ENCODE results near the gene TERT.
"Not testable (repeated sequence)": the region's sequence is repeated elsewhere in the genome, so short reads cannot be mapped to it uniquely, and the experiment has no call there.

TERT gene

GRCh38 chr5:1277781-1278180, 17.1 kb downstream of the TERT start:
- DNase-seq = no peak

DNA sequence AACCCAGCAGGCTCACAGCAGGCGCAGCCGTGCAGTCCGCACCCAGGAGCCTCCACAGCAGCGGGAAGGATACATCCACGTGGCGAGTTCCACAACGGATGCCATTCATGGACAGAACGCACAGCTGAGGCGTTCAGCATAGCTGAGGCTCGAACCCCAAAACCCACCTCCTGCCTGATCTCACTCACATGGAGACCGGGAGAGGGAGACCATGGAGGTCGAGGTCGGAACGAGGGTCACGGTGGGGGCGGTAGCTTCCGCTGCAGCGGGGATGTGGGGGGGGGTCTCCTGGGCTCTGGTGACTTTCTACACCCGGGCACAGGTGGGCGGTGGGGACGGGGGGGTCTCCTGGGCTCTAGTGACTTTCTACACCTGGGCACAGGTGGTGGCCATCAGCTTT, 17.5 kb downstream of the TERT start:
- no peak for DNase-seq

DNA sequence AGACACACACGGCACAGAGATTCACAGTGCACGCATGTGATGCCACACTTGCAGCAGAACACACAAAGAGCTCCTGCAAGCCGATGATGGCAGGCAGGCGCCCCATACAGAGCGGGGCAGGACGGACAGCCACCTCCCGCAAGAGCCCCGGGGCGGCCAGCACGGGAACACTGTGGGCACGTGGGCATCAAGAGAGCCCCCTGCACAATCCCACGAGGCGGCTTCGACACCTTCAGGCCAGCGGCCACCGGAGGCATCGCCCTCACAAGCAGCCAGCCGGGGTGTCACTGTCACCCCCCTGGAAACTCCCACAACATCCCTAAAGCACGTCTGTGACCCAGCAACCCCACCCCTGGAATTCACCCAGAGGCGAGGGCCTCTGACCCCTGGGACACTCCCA, 17.9 kb downstream of the TERT start:
- no peak for DNase-seq

DNA sequence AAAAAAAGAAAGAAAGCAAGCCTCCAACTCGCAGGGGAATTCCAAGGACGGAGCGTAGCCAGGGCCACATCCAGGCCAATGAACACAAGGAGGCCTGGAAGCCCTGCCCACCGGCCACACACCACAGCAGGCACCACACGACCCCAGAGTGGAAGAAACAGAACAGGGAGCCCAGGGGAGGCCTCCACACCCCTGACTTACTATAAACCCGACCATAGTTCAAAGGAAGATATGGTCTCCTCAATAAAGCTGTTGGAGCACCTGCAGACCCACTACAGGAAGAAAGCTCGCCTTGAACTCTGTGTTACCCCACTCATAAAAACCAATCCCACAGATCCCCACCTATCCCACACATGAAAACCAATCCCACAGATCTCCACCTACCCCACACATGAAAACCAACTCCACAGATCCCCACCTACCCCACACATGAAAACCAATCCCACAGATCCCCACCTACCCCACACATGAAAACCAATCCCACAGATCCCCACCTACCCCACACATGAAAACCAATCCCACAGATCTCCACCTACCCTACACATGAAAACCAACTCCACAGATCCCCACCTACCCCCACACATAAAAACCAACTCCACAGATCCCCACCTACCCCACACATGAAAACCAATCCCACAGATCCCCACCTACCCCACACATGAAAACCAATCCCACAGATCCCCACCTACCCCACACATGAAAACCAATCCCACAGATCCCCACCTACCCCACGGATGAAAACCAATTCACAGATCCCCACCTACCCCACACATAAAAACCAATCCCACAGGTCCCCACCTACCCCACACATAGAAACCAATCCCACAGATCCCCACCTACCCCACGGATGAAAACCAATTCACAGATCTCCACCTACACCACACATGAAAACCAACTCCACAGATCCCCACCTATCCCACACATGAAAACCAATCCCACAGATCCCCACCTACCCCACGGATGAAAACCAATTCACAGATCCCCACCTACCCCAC, 19.2 kb downstream of the TERT start:
- not testable (repeated sequence) for DNase-seq

DNA sequence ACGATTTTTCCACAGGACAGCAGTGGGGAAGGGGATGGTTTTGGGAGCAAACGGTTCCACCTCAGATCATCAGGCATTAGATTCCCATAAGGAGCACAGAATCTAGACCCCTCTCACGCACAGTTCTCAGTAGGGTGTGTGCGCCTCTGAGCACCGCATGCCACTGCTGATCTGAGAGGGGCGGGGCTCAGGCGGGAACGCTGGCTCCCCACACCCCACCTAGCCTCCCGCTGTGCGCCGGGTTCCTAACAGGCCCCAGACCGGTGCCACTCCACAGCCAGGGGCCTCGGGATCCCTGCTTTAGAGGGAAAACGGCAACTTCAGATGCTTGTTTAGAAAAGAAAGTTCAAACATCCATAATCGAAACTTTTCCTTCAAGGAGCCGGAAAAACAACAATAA, 20.4 kb downstream of the TERT start:
- DNase-seq = no peak

- DNase-seq = no peak
Measured at GRCh38 chr5:1273745-1274144, 21.1 kb downstream of the TERT start.

DNA sequence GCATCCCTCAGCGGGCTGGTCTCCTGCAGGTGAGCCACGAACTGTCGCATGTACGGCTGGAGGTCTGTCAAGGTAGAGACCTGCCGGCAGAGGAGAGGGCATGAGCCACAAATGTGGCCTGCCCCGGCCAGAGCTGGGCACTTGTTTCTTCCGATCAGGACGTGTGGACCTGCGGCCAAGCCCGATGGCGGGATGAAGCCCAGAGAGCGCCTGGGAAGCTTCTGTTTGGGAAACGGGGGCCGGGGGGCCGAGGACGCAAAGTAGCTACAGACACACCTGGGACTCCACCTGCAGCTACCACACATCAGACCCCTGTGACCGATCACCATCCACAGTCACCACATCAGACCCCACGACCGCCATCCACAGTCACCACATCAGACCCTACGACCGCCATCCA, 22.7 kb downstream of the TERT start:
- DNase-seq = no peak

DNA sequence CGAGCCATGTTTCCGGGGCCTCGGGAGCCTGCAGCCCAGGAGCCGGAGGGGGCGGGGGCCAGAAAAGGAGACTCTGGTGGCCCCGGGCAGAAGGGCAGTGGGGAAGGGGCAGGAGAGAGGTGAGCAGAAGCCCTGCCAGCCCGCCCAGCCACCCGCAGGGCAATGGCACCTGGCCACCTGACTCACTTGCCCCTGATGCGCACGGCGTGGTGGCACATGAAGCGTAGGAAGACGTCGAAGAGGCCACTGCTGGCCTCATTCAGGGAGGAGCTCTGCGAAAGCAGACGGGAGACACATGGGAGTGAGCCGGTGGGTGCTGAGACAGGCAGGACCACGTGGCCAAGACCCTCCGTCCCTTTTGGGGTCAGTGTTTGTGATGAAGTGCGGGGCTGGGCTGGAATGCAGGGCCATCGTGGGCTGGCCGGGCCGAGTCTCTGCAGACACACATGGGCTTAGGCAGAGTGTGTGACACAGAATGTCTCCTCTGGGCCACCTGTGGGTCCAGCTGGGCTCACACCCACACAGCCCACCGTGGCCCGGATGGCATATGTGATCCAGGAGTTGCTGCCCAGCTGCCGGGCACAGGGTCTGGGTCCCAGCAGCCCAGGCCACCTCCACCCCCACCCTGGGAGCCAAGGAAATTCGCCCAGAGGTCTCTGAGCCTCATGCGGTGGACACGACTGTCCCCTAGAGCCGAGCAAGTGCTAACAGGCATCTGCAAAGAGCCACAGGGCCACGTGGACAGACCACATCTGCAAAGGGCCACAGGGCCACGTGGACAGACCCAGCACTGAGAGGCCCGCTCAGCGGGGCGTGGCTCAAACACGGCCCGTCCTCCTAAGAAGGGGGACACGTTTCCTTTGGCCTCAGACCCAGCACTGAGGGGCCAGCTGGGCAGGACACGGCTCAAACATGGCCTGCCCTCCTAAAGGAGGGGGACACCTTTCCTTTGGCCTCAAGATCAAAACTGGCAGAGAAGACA, 23.6 kb downstream of the TERT start:
- DNase-seq = no peak

DNA sequence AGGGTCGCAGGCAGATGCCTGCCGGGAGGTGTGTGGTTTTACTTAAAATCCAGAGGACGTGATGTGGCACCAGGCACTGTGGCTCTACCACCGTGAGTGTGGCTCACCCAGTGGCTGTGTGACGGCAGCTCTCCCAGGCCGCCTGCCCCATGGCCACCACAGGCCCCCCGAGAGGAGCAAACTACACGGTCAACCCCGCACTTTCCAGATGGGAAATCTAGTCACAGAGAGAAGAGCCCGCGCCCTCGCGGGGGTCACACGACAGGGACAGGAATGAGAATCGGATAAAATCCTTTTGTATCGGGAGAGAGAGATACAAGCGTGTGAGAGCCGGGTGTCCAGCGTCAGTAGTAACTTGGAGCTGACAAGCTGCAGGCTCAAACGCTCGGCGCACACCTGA, 24.4 kb downstream of the TERT start:
- no peak for DNase-seq

DNA sequence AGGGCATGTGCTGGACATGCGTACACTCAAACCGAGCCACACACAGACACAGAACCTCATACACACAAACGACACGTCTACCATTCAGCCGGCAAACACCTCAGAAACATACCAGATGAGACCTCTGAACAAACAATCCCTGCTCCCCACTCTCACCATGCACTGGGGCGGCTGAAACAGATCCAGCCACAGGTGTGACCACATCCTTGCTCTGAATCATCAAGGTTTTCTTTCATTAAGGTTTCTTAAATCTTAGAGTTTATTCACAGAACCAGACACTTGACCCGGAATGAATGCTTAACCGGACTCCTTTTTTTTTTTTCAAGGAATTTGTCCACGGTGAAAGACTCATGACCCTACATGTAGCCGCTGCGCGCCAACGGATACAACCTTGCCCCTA, 26.2 kb downstream of the TERT start:
- DNase-seq = no peak

- no peak for DNase-seq
Measured at GRCh38 chr5:1268056-1268455, 26.8 kb downstream of the TERT start.

DNA sequence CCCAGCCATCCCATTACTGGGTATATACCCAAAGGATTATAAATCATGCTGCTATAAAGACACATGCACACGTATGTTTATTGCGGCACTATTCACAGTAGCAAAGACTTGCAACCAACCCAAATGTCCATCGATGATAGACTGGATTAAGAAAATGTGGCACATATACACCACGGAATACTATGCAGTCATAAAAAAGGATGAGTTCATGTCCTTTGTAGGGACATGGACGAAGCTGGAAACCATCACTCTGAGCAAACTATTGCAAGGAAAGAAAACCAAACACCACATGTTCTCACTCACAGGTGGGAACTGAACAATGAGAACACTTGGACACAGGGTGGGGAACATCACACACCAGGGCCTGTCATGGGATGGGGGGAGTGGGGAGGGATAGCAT, 27.4 kb downstream of the TERT start:
- not testable (repeated sequence) for DNase-seq

DNA sequence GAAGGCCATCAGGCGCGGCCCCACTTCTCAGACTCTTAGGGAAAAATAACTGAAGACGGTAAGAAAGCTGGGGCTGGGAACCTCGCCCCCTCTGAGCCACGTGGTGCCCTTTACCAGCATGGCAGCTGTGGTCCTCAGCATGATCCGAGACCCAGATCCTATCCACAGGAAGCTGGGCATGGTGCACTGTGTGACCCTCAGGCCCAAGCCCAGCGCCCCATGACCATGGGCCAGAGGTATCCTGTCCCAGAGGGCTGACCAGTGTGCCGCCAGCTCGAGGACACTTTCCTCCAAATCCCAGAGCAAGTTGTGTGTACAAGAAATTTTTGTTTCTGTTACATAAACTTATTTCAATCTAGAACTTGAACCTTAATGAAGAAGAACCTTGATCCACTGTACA, 28.1 kb downstream of the TERT start:
- no peak for DNase-seq

- DNase-seq = no peak
Measured at GRCh38 chr5:1265461-1266455, 29.1 kb downstream of the TERT start.

- DNase-seq = no peak
Measured at GRCh38 chr5:1265026-1265425, 29.8 kb downstream of the TERT start.

DNA sequence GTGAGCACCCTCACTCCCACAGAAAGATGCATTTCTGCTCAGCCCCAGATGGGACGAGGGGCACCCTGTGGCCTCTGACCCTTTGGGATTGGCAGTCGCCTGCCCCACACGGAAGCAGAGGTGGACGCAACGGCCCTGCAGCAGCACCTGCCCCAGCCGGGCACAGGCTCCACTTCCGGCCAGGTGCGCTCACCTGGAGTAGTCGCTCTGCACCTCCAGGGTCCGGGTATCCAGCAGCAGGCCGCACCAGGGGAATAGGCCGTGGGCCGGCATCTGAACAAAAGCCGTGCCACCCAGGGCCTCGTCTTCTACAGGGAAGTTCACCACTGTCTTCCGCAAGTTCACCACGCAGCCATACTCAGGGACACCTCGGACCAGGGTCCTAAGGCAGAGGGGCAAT, 30.7 kb downstream of the TERT start:
- no peak for DNase-seq

DNA sequence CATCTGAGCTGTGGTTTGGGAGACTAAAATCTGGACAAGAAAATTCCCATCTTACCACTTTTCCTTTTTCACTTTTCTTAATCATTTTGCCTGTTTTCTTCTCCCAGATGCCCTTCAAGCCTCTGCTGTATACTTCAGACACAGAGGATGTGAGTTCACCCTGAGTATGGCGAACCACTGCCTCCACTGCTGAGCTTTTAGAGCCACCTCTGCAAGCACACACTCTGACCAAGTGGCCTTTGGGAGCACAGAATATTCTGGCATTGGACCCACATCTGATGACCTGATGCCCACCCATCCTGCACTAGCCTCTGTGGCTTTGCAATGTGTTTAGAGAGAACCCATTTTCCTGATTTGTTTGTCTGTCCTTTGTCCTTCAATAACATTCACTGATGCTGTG, 32.5 kb downstream of the TERT start:
- DNase-seq = no peak

DNA sequence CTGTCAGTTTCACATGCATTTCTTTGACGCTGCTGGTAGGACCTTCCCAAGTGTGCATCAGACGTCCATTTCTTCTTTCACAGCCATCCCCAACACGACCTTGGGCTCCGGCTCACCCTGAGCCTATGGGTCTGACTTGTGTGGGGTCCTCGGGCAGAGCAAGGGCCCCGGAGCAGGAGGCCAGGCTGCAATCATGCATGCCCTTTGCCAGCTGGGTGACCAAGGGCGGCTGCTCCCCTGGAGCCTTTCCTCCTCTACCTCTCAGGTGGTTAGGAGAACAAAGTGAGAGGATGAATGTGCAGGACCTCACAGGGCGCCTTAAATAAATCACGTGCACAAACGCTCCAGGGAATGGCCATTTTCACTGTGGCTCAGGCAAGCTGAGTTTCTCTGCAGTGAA, 33.2 kb downstream of the TERT start:
- no peak for DNase-seq

DNA sequence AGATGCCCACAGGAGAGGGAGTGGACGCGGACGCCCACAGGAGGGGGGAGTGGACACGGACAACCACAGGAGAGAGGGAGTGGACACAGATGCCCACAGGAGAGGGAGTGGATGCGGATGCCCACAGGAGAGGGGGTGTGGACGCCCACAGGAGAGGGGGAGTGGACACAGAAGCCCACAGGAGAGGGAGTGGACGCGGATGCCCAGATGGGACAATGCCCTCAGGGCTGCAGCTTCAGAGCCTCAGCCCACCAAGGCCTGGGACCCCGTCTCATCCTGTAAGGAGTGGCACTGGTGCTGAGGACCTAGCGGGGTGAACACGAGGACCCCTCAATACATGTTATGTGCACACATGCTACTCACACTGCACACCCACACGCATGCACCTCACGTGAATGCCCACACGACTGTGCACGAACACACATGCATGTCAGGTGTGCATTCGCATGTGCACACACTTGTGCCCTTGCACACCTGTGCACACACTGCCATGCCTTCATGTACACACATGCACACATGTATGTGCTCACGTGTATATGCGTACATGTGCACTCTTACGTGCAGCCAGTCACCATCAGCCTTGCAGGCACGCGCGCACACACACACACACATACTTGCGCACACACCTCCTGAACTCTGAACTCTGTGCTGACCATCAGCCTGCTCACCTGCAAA, 34.9 kb downstream of the TERT start:
- DNase-seq = no peak

DNA sequence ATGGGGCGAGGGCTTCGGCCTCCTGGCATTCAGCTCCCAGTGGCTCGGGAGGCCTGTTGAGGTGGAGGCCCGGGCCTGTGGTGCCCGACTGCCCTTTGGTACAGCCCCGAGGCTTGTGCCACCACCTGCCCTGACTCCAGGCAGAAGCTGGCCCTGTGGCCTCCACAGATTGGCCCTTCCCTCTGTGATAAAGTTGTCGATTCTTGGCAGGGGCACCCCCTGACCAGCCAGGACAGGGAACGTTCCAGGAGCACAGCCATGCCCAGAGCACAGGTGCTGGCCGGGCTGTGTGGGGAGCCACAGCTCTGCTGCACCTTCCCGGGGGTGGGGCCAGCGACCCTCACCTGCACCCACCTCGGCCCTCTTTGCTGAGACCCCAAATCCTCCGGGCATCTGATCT, 37.0 kb downstream of the TERT start:
- DNase-seq = no peak

GRCh38 chr5:1257363-1257762, 37.5 kb downstream of the TERT start:
- no peak for DNase-seq

DNA sequence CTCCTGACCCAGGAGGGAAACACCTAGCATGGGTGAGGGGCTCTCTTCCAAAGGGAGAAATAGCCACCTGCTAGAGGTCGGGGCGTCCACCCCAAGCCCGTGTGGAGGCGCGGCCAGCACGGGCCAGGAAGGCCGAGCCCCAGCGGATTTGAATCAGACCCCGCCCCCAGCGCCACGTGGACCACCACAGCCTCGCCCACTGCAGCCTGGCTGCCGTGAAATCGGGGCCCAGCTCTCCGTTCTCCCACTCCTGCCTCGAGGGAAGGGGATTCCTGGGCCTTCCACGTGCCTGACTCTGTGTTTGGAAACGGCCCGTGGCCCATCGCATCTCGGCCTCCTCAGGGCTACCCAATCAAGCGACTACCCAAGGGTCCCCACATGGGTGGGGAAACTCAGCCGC, 38.1 kb downstream of the TERT start:
- no peak for DNase-seq

Measured in hematopoietic multipotent progenitor cell treated with erythropoietin and hydrocortisone succinate and interleukin-3 and kit ligand, for 4 days (in vitro differentiated cells).